OCI-LY3 (cell line): ENCODE measurements around the gene NOBOX.
"Not testable (repeated sequence)": the region's sequence is repeated elsewhere in the genome, so short reads cannot be mapped to it uniquely, and the experiment has no call there.

Experiments
- H2AFZ ChIP-seq: fragments of 200-600, 300-600 bp; shearing (Covaris generic); 2 replicates; pipeline ENCODE4 v1.6.0; 2014; ENCODE audit warnings: antibody characterized with exemption, low read depth, low read length
- H3K27ac ChIP-seq: fragments of 200-600, 300-600 bp; sonication (generic); 2 replicates; pipeline ENCODE4 v1.5.1; 2014; ENCODE audit warnings: mild to moderate bottlenecking, low read length, moderate library complexity, mixed read lengths
- H3K27me3 ChIP-seq: fragments of 200-600, 300-600 bp; sonication (generic); 2 replicates; pipeline ENCODE4 v1.6.1; 2014; ENCODE audit warnings: low read depth, low read length, mixed read lengths
- H3K36me3 ChIP-seq: fragments of 200-600, 300-600 bp; sonication (generic); replicated peaks from 2 replicates; pipeline ENCODE3; 2014; ENCODE audit warnings: low read depth, low read length, mixed read lengths
- H3K4me1 ChIP-seq: fragments of 300-600, 200-600 bp; sonication (generic); 2 replicates; pipeline ENCODE4 v1.6.1; 2014; ENCODE audit warnings: low read length, mixed read lengths
- H3K4me2 ChIP-seq: fragments of 200-600, 300-600 bp; sonication (generic); 2 replicates; pipeline ENCODE4 v1.6.1; 2014; ENCODE audit warnings: low read length, mixed read lengths
- H3K4me3 ChIP-seq: fragments of 300-600, 200-600 bp; sonication (generic); 2 replicates; pipeline ENCODE4 v1.5.1; 2014; ENCODE audit warnings: antibody characterized with exemption, mild to moderate bottlenecking, low read length, moderate library complexity
- H3K79me2 ChIP-seq: fragments of 300-600, 200-600 bp; shearing (Covaris generic); 2 replicates; pipeline ENCODE4 v1.6.1; 2014; ENCODE audit warnings: mild to moderate bottlenecking, low read length, mixed read lengths
- H3K9ac ChIP-seq: fragments of 300-600, 200-600 bp; shearing (Covaris generic); 2 replicates; pipeline ENCODE4 v1.6.0; 2014; ENCODE audit warnings: mild to moderate bottlenecking, low read length, moderate library complexity
- H3K9me3 ChIP-seq: fragments of 200-600, 300-600 bp; shearing (Covaris generic); 2 replicates; pipeline ENCODE4 v1.6.1; 2014; ENCODE audit warnings: low read length, mixed read lengths; ENCODE audit not compliant: insufficient read depth
- H4K20me1 ChIP-seq: fragments of 200-600, 300-600 bp; sonication (generic); 2 replicates; pipeline ENCODE4 v1.6.1; 2016; ENCODE audit warnings: low read length, mixed read lengths; ENCODE audit not compliant: insufficient read depth
- EZH2phosphoT487 ChIP-seq: fragments of 200-600 bp; shearing (Covaris generic); IDR thresholded peaks from 2 replicates; pipeline ENCODE4 v1.6.1; 2018; ENCODE audit warnings: antibody characterized with exemption, mixed run types, low read depth
- TF ChIP-seq, protein P1 (sequence below): fragments of 200-600, 300-600 bp; sonication (generic); IDR thresholded peaks from 2 replicates; pipeline ENCODE4 v1.5.1; 2014; ENCODE audit warnings: antibody characterized with exemption, low read length, low read depth

NOBOX gene

DNA sequence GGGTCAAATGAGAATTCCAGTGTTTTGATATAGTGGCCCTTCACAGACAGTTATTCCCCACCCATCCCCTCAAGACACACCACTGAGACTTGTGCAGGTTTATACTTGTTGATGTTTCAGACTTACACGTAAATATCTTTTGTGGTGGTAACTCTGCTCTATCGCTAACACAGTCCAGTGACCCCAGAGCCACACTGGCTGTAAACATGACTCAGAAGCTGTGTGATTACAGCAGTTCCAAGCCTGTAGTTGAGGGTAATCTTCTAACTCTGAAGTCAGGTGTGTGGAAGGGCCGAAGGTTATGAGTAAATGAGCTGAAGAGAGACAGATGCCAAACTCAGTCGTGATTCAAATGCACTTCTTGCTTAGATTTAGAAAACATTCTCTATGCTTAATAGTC is 19.4 kb downstream of the NOBOX start:
- H3K9ac ChIP-seq = no peak overlapping the region
- H3K79me2 ChIP-seq = no peaks in the 10 kb centered on the region
- no peaks in the 10 kb centered on the region for H3K36me3 ChIP-seq
- no peak overlapping the region for H3K4me2 ChIP-seq
- H2AFZ ChIP-seq = no peak overlapping the region
- H4K20me1 ChIP-seq = peaks cover 3% of the 10 kb centered on the region; the same call in 1 of the 2 replicates
- no peak for TF ChIP-seq EZH2phosphoT487
- TF ChIP-seq, protein P1, sequence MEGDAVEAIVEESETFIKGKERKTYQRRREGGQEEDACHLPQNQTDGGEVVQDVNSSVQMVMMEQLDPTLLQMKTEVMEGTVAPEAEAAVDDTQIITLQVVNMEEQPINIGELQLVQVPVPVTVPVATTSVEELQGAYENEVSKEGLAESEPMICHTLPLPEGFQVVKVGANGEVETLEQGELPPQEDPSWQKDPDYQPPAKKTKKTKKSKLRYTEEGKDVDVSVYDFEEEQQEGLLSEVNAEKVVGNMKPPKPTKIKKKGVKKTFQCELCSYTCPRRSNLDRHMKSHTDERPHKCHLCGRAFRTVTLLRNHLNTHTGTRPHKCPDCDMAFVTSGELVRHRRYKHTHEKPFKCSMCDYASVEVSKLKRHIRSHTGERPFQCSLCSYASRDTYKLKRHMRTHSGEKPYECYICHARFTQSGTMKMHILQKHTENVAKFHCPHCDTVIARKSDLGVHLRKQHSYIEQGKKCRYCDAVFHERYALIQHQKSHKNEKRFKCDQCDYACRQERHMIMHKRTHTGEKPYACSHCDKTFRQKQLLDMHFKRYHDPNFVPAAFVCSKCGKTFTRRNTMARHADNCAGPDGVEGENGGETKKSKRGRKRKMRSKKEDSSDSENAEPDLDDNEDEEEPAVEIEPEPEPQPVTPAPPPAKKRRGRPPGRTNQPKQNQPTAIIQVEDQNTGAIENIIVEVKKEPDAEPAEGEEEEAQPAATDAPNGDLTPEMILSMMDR = no peak
- H3K27ac ChIP-seq = no peak overlapping the region
- no peaks in the 10 kb centered on the region for H3K9me3 ChIP-seq
- H3K4me3 ChIP-seq = no peak overlapping the region
- no peaks in the 10 kb centered on the region for H3K4me1 ChIP-seq
- peaks cover 50% of the 10 kb centered on the region for H3K27me3 ChIP-seq

DNA sequence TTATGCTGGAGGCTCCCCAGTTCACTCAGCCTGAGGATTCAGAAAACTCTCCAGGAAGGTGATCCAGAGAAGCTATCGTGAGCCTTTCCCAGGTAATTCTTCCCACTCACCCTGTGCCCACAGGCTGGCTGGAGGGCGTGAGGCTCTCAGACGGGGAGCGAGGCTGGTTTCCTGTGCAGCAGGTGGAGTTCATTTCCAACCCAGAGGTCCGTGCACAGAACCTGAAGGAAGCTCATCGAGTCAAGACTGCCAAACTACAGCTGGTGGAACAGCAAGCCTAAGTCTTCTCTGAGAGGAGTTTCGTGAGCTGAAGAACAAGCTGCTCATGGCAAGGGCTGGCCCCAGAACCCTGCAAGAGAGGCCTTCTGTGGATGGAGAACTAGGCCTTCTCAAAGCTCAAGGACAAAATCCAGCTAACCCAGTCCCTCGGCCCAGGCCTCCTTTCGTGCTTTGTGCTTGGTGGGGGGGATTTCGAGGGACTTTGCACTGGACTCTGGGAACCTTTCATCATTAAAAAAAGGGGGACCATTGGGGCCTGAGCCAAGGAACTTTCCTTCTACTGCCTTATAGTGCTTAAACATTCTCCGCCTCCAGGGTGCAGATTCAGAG is 23.6 kb downstream of the NOBOX start:
- Histone ChIP-seq H3K9me3 (no peaks in the 10 kb centered on the region), H3K9ac (no peak overlapping the region), H3K27me3 (peaks cover 30% of the 10 kb centered on the region), H3K4me1 (no peaks in the 10 kb centered on the region), H3K79me2 (no peaks in the 10 kb centered on the region), H3K27ac (no peak overlapping the region), H3K4me3 (no peak overlapping the region), H2AFZ (no peak overlapping the region), H3K36me3 (no peaks in the 10 kb centered on the region), H4K20me1 (no peaks in the 10 kb centered on the region), H3K4me2 (no peak overlapping the region)
- TF ChIP-seq, protein P1 = no peak
- TF ChIP-seq EZH2phosphoT487 = no peak

DNA sequence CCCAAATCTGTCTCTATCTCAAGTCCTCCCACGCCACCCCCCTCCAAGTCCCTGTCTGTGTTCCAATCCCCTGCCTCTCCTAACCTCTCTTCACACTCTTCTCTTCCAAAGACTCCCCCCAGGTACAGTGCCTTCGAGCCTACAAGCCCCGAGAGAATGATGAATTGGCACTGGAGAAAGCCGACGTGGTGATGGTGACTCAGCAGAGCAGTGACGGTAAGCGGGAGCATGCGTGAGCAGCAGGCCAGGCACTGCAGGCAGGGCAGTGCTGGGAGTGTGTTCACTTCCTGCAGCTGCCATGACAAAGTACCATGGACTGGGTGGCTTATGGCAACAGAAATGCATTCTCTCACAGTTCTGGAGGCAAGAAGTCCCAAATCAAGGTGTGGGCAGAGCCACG is 24.8 kb downstream of the NOBOX start:
- Histone ChIP-seq H2AFZ (no peak overlapping the region), H3K4me3 (no peak overlapping the region), H3K9me3 (no peaks in the 10 kb centered on the region), H3K9ac (no peak overlapping the region), H3K4me1 (no peaks in the 10 kb centered on the region), H3K27me3 (peaks cover 20% of the 10 kb centered on the region), H3K4me2 (no peak overlapping the region), H3K36me3 (no peaks in the 10 kb centered on the region), H3K27ac (no peak overlapping the region), H4K20me1 (no peaks in the 10 kb centered on the region), H3K79me2 (no peaks in the 10 kb centered on the region)
- TF ChIP-seq, protein P1 = no peak
- TF ChIP-seq EZH2phosphoT487 = no peak

DNA sequence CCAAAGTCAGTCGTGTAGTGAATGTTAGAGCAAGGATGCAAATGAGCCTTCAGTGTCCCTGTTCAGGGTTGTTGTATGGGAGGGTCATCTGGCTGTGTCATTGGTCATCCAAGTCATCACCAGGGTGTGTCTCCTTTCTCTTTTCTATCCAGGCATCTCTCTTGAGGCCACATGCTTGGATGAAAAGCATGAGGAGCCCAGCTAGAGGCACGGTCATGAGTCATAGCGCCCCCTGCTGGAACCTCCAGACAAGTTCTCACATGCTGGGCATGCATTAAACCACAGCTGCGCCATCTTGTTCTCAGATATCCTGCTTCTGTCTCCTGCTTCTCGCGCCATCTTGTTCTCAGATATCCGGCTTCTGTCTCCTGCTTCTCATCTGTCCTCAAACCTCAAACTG is 34.3 kb downstream of the NOBOX start:
- H3K36me3 ChIP-seq, H2AFZ ChIP-seq, H3K27me3 ChIP-seq, H3K9me3 ChIP-seq, H3K79me2 ChIP-seq, H3K9ac ChIP-seq, H3K4me2 ChIP-seq, H3K27ac ChIP-seq, H3K4me1 ChIP-seq, H3K4me3 ChIP-seq, H4K20me1 ChIP-seq: not testable (repeated sequence)

DNA sequence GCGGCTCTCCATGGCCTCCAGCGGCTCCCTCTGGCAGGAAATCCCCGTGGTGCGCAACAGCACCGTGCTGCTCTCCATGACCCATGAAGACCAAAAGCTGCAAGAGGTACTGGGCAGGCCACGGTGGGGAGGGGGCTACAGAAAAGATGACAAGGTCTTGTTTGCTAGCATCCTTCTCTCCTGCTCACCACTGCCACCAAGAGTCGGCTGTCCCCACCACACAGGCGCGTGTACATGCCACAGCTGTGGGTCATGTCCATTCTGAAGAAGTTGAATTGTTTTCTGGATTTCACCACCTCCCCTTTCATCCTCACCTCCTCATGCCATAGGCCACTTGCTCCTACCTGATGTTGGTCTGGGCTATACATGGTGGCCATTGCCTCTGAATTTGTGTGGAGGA is 36.2 kb downstream of the NOBOX start:
- H3K79me2 ChIP-seq, H2AFZ ChIP-seq, H3K4me3 ChIP-seq, H3K9ac ChIP-seq, H3K27me3 ChIP-seq, H3K9me3 ChIP-seq, H3K4me1 ChIP-seq, H3K27ac ChIP-seq, H4K20me1 ChIP-seq, H3K4me2 ChIP-seq, H3K36me3 ChIP-seq: not testable (repeated sequence)

DNA sequence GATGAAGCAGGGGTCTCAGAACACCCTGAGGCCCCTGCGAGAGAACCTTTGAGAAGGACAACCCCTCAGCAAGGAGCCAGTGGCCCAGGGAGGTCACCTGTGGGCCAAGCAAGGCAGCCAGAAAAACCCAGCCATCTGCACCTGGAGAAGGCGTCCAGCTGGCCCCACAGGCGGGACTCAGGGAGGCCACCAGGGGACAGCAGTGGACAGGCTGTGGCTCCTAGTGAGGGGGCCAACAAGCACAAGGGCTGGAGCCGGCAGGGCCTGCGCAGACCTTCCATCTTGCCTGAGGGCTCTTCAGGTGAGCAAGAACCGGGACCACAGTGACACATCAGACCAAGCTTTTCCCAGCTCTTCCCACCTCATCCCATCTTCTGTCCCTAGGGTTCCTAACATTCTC is 38.0 kb downstream of the NOBOX start:
- H3K4me1 ChIP-seq, H3K4me3 ChIP-seq, H3K27me3 ChIP-seq, H3K9me3 ChIP-seq, H3K9ac ChIP-seq, H3K36me3 ChIP-seq, H3K79me2 ChIP-seq, H3K27ac ChIP-seq, H3K4me2 ChIP-seq, H4K20me1 ChIP-seq, H2AFZ ChIP-seq: not testable (repeated sequence)

DNA sequence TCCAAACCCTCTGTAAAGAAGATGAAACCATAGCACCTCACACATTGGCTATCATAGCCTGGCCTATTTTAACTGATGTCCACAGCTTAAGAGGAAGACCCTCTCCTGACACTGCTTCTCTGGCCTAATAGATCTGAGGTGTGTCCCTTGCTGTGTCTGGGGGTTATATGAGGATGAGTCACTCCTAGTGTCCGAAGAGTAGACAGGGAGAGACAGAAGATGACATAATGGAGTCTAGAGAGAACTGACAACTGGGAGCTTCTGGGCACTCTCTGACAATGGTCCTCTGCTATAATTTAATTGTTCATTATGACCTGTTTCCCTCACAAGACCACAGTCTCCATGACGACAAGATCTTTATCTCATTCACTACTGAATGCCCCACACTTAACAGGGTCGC is 41.4 kb downstream of the NOBOX start:
- not testable (repeated sequence) for H3K36me3 ChIP-seq, H4K20me1 ChIP-seq, H2AFZ ChIP-seq, H3K9me3 ChIP-seq, H3K4me3 ChIP-seq, H3K79me2 ChIP-seq, H3K27ac ChIP-seq, H3K4me2 ChIP-seq, H3K27me3 ChIP-seq, H3K9ac ChIP-seq, H3K4me1 ChIP-seq
